Activated T-helper 17 cell treated with anti-CD3 and anti-CD28 coated beads, Interleukin-2, amount 50 U/mL, for 72 hours (primary cell): ENCODE measurements around the gene KATNAL2. TPM values are rescaled to one million over a fixed set of nuclear protein-coding genes. Genes with fewer than 3 reads are reported as not detected.

ENCODE experiments used
- ATAC-seq: fragments of 150-1000 bp; cut with Tn5 transposase; replicated peaks from 2 replicates; pipeline ENCODE4 v1.10.0; 2021; ENCODE audit warnings: mild to moderate bottlenecking, moderate library complexity
- H3K27ac Mint-ChIP-seq: one replicate; pipeline ENCODE4 v1.8.0; 2022; ENCODE audit warnings: mixed read lengths
- H3K27me3 Mint-ChIP-seq: one replicate; pipeline ENCODE4 v1.8.0; 2022; ENCODE audit warnings: mixed read lengths
- H3K36me3 Mint-ChIP-seq: one replicate; pipeline ENCODE4 v1.8.0; 2022; ENCODE audit warnings: low read depth, mild to moderate bottlenecking, mixed read lengths
- H3K4me1 Mint-ChIP-seq: one replicate; pipeline ENCODE4 v1.8.0; 2022; ENCODE audit warnings: mixed read lengths
- H3K4me3 Mint-ChIP-seq: one replicate; pipeline ENCODE4 v1.8.0; 2022; ENCODE audit warnings: mild to moderate bottlenecking, mixed read lengths
- H3K9me3 Mint-ChIP-seq: one replicate; pipeline ENCODE4 v1.8.0; 2022; ENCODE audit warnings: mixed read lengths
- total RNA-seq, 2 donors: library from RNA; stranded (reverse); gene quantifications; one replicate each; pipeline ENCODE4 v1.2.3, GENCODE V29; 2022

Gene KATNAL2
- total RNA-seq, 2 donors from 2014 or later, result 0.39 to 0.53 TPM

DNA sequence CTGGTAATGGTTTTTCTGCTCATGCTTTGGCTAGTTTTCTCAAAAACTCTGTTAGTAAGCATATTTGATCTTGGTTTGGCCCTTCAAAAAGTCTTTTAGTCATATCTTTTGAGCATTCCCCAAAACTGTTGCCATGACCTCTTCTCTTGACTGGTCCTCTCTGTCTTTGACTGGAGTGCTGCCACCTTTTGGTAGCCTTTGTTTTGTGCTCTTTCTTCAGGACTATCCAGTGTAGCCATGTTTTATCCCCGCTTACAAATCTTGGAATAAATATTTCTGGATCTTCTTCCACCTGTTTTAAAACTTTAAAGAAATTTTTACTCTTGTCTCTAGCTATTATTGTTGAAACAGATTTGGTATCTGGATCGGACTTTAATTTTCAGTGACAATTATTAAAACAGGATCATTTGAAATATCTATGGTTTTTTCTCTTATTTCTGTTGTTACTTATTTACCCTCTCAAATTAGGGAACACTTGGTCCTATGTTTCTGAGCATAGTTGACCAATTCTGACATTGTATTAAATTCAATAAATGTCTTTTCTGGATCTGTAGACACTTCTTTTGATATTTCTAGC is 119.0 kb downstream of the KATNAL2 start:
- Mint-ChIP-seq H3K9me3 (no peaks in the 10 kb centered on the region), H3K4me3 (no peak overlapping the region), H3K27me3 (peaks cover 14% of the 10 kb centered on the region), H3K36me3 (no peaks in the 10 kb centered on the region), H3K4me1 (no peaks in the 10 kb centered on the region), H3K27ac (no peak overlapping the region)
- ATAC-seq, result no peak

DNA sequence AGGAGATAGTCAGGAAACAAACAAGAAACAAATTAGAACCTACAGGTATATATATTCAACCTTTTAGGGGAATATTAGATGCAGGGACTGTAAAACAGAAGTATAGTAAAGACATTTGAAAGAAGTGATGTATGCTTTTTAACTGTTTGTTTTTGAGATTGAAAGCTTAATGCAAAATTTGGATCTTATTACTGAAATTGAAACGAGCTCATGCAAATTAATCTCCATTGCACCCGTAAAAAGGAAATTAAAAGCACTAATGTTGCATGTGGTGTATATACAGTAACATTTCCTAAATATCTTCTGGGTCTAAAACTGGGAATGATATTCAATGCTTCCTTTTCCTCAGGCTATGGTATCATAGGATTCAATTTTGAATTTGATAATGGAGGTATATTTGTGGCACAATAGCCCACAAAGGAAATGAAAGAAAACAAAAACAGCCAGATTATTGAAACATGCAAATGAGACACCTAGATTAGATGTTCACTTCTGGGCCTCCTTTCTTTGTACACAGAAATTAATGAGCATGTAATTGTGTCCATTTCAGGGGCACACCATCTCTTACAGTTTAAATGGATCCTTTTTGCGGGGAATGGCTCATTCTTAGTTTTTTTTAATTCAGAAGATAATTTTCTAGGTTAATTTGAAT is 119.7 kb downstream of the KATNAL2 start:
- H3K27me3 Mint-ChIP-seq, result peaks cover 18% of the 10 kb centered on the region
- H3K4me3 Mint-ChIP-seq, result no peak overlapping the region
- no peaks in the 10 kb centered on the region for H3K9me3 Mint-ChIP-seq
- no peaks in the 10 kb centered on the region for H3K36me3 Mint-ChIP-seq
- H3K27ac Mint-ChIP-seq, result no peak overlapping the region
- no peak for ATAC-seq
- H3K4me1 Mint-ChIP-seq, result no peaks in the 10 kb centered on the region

DNA sequence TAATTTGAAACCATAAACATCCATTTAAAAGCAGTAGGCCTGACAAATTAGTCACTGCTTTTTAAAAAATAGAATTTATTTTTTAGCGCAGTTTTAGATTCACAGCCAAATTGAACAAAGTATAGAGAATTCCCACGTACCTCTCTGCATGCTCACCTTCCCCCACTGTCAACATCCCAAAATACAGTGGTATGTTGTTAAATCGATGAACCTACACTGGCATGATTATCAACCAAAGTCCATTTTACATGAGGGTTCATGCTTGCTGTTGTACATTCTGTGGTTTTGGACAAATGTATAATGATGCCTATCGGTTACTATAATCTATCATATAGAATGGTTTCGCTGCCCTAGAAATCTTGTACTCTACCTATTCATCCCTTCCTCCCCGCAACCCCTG is 123.6 kb downstream of the KATNAL2 start:
- no peak for ATAC-seq
- Mint-ChIP-seq H3K27ac (no peak overlapping the region), H3K9me3 (no peaks in the 10 kb centered on the region), H3K4me1 (no peaks in the 10 kb centered on the region), H3K4me3 (no peak overlapping the region), H3K27me3 (peaks cover 18% of the 10 kb centered on the region), H3K36me3 (no peaks in the 10 kb centered on the region)

DNA sequence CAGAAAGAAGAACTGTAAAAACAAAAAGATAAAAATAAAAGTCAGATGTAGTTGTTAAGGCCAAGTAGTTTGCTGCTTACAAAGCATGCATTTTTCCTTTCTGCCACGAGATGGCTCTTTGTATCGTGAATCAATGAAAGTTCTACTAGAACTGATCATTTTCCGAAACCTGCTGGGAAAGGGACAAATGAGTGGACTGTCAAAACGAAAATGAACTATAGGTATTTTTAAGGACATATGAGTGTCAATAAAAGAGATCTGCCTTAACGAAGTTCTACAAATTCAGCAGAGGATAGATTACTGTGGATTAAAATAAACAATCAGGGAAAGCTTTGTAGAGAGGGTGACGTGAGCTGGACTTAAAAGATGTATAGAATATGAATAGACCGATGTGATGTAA is 133.1 kb downstream of the KATNAL2 start:
- no peaks in the 10 kb centered on the region for H3K36me3 Mint-ChIP-seq
- H3K27me3 Mint-ChIP-seq, result peaks cover 5% of the 10 kb centered on the region
- peaks cover 4% of the 10 kb centered on the region for H3K4me1 Mint-ChIP-seq
- H3K9me3 Mint-ChIP-seq, result no peaks in the 10 kb centered on the region
- no peak for ATAC-seq
- H3K4me3 Mint-ChIP-seq, result no peak overlapping the region
- no peak overlapping the region for H3K27ac Mint-ChIP-seq

DNA sequence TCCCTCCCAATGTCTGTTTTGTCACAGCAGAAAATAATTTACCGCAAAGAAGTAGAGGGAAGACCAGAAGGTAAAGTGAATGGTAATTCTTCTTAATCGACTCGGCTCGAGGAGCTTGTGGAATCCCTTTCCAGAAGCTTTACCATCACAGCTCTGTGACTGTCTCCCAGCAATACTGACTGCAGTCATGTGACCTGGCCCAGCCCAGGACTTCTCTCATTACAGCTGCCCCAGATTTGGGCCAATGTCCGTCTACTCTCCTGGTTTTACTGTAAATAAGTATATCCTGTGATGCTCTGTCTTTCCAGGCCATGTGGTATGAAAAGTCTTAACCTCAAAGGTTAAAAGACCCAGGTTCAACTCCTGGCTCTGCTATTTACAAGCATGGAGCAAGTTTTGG is 137.0 kb downstream of the KATNAL2 start:
- ATAC-seq, result no peak
- H3K27ac Mint-ChIP-seq, result no peak overlapping the region
- peaks cover 4% of the 10 kb centered on the region for H3K4me1 Mint-ChIP-seq
- H3K9me3 Mint-ChIP-seq, result no peaks in the 10 kb centered on the region
- no peak overlapping the region for H3K4me3 Mint-ChIP-seq
- H3K36me3 Mint-ChIP-seq, result no peaks in the 10 kb centered on the region
- H3K27me3 Mint-ChIP-seq, result peaks cover 5% of the 10 kb centered on the region

DNA sequence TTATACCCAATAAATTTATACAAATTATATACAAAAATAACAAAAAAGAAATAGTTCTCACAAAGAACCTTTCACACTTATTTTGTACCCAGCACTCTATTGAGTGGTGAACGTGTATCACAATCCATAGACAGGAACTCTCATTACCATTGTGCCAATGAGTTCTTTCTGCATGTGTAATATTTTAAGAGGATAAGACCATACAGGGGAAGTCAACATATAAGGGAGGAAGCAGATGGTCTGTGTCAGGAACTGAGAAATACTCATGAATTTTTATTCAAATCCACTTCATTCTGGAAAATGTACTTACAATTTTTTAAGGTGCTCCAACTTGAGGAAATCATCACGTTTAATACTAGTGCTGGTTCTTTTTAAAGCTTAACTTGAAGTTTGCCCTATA is 145.1 kb downstream of the KATNAL2 start:
- Mint-ChIP-seq H3K27me3 (no peaks in the 10 kb centered on the region), H3K4me1 (no peaks in the 10 kb centered on the region), H3K27ac (no peak overlapping the region), H3K9me3 (no peaks in the 10 kb centered on the region), H3K4me3 (no peak overlapping the region), H3K36me3 (no peaks in the 10 kb centered on the region)
- no peak for ATAC-seq

DNA sequence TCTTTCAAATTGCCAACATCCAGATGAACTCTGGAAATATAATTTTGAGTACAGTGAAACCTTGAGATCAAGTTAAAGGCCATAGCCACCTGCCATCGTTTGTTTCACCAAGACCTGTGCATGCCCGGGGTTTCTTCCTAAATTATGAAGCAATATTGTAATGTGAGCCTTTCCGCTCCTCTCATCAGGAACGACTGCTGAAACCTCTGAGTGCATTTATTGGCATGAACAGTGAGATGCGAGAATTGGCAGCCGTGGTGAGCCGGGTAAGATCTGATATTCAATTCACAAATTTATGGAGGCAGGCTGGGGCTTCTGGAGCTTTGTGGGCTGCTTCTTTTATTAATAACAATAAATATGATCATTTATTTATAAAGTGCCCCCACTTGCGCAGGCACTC is 145.7 kb downstream of the KATNAL2 start:
- Mint-ChIP-seq H3K9me3 (no peaks in the 10 kb centered on the region), H3K4me1 (no peaks in the 10 kb centered on the region), H3K27ac (no peak overlapping the region), H3K27me3 (no peaks in the 10 kb centered on the region), H3K36me3 (no peaks in the 10 kb centered on the region), H3K4me3 (no peak overlapping the region)
- ATAC-seq, result no peak

DNA sequence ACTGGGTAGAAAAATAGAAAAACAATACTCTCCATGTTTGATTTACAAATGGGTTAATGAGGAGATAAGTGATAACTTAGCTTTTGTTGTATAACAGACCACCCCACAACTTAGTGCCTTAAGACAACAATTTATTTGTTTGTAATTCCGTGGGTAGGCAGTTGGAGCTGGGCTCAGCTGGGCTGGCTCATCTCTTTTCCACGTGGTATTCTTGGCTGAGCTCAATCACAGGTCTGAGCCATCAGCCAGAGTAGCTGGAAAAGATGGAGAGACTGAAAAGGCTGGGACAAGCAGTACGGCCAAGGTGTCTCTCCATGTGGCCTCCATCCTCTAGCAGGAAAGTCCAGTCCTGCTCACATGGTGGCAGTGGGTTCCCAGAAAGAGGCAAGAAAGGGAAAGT is 150.2 kb downstream of the KATNAL2 start:
- Mint-ChIP-seq H3K9me3 (no peaks in the 10 kb centered on the region), H3K4me1 (no peaks in the 10 kb centered on the region), H3K4me3 (no peak overlapping the region), H3K27me3 (peaks cover 5% of the 10 kb centered on the region), H3K36me3 (no peaks in the 10 kb centered on the region), H3K27ac (no peak overlapping the region)
- no peak for ATAC-seq

DNA sequence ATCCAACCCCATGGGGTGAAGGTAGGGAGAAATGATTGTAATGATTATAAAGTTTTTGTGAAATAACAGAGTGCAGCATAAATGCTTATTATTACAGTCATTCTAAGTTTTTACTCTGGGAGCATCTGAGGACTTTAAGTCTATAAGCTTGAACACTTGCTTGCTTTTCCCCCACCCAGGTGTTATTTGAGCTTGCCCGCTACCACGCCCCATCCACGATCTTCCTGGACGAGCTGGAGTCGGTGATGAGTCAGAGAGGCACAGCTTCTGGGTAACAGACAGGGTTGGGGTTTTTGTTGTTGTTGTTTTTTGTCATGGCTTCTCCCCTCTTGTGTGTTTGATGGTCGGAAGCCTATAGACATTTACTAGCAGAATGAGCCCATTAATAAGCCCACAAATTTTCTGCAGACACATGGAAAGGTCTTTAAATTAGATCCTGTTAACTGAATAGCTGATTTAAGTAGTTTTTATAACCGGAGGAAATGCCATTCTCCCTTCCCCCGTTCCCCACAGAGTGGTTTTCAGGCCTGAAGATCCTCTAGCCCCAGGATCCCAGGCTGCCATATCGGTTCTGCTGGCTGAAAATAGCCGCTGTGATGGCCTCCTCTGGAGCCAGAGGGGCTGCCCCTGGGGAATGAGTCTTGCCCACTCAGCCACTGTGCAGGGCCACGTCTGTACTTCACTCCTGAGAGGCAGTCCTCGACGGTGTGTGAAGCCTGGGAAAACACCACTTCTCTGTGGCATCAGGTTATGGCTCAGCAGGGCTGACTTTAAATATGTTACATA is 157.9 kb downstream of the KATNAL2 start:
- H3K9me3 Mint-ChIP-seq, result no peaks in the 10 kb centered on the region
- H3K4me1 Mint-ChIP-seq, result no peaks in the 10 kb centered on the region
- no peaks in the 10 kb centered on the region for H3K36me3 Mint-ChIP-seq
- H3K27me3 Mint-ChIP-seq, result peaks cover 15% of the 10 kb centered on the region
- no peak overlapping the region for H3K4me3 Mint-ChIP-seq
- no peak overlapping the region for H3K27ac Mint-ChIP-seq
- no peak for ATAC-seq

DNA sequence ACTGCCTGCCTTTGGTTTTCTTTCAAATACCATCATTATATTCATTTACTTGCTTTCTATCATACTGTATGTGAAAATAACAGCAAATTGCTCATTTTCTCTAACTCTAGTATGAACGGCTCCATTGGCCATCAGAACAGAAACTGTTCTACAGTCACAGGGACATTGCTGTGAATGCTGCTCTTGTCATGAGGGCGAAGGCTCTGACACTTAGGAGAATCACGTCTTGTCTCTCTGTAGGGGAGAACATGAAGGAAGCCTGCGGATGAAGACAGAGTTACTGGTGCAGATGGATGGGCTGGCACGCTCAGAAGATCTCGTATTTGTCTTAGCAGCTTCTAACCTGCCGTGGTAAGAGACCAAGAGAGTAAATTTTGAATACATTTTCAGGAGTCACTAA is 159.7 kb downstream of the KATNAL2 start:
- H3K27ac Mint-ChIP-seq, result no peak overlapping the region
- ATAC-seq, result no peak

DNA sequence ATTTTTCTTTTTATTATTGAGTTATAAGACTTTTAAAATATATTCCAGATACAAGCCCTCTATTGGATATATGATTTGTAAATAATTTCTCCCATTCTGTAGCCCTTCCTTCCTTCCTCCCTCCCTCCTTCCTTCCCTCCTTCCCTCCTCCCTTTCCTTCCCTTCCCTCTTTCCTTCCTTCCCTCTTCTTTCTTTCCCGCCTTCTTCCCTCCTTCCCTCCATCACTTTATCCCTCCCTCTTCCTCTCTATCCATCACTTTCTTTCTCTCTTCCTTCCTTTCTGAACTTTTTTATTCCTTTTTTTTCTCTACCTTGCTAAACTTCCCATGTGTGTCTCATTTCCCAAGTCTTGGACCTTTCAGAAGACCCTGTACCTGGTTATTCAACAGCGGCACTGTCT is 163.5 kb downstream of the KATNAL2 start:
- Mint-ChIP-seq H3K4me1 (no peaks in the 10 kb centered on the region), H3K9me3 (no peaks in the 10 kb centered on the region), H3K4me3 (no peak overlapping the region), H3K27me3 (no peaks in the 10 kb centered on the region), H3K27ac (no peak overlapping the region), H3K36me3 (no peaks in the 10 kb centered on the region)
- ATAC-seq, result no peak

More for the DNA sequence above, 159.7 kb downstream of the KATNAL2 start:
- Mint-ChIP-seq H3K27me3 (peaks cover 12% of the 10 kb centered on the region), H3K36me3 (no peaks in the 10 kb centered on the region), H3K4me3 (no peak overlapping the region), H3K4me1 (no peaks in the 10 kb centered on the region), H3K9me3 (no peaks in the 10 kb centered on the region)

DNA sequence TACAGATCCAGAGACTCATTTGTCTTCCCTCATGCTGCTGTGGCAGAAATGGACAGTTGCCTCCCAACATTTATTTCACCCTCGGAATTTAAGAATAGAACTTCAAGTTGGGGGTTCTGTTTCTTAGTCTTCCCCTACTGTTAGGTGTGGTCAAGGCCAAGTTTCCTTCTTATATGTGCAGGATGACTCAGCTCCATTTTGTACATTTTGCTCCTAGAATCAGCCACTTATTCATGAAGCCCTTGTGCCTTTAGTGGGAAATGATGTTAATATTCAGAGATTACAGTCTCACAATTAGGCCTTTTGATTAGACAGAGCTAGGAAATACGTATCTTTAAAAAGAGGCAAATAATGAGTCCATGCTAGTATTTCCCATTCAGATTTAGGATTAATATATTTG is 164.2 kb downstream of the KATNAL2 start:
- H3K9me3 Mint-ChIP-seq, result no peaks in the 10 kb centered on the region
- no peak for ATAC-seq
- no peak overlapping the region for H3K27ac Mint-ChIP-seq
- H3K27me3 Mint-ChIP-seq, result no peaks in the 10 kb centered on the region
- no peak overlapping the region for H3K4me3 Mint-ChIP-seq
- no peaks in the 10 kb centered on the region for H3K4me1 Mint-ChIP-seq
- H3K36me3 Mint-ChIP-seq, result no peaks in the 10 kb centered on the region

DNA sequence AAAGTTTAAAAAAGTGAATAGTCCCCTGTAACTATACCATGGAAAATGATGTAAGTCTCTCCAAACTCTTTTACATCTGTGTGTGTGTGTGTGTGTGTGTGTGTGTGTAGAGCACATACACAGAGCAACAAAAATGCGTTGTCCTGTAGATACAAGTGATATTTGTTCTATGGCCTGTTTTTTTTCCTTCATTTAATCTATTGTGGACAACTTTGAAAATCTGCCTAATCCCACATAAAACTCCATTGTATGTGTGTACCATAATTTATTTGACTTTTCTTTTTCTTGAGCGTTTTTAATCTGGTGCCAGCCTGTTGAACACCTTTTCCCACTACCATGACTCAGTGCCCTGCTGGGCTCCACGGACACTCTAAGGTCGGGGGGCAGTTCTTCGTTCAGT is 170.3 kb downstream of the KATNAL2 start:
- no peaks in the 10 kb centered on the region for H3K9me3 Mint-ChIP-seq

DNA sequence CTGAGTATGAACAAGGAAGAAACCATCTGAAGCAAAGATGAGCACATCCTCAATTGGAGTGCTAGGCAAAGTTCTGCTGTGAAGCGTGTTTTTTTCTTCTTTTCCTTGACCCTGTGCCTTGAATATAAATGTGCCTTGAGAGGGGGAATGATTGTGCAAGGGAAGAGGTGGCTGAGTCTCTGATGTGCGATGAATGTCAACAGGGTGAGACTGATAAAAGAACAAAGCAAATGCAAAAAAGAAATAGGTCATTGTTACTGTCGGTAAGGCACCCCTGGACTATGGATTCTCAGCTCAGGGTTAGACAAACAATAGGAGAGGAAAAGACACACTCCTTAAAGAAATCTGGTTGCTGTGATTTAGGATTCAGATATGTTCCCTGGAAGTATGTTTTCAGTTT is 178.4 kb downstream of the KATNAL2 start:
- no peak for ATAC-seq
- Mint-ChIP-seq H3K27ac (no peak overlapping the region), H3K4me1 (no peaks in the 10 kb centered on the region), H3K36me3 (peaks cover 21% of the 10 kb centered on the region), H3K9me3 (no peaks in the 10 kb centered on the region), H3K4me3 (no peak overlapping the region), H3K27me3 (no peaks in the 10 kb centered on the region)

More for the DNA sequence above, 170.3 kb downstream of the KATNAL2 start:
- Mint-ChIP-seq H3K27me3 (no peaks in the 10 kb centered on the region), H3K4me3 (no peak overlapping the region), H3K27ac (no peak overlapping the region), H3K4me1 (no peaks in the 10 kb centered on the region), H3K36me3 (peaks cover 9% of the 10 kb centered on the region)
- ATAC-seq, result no peak

DNA sequence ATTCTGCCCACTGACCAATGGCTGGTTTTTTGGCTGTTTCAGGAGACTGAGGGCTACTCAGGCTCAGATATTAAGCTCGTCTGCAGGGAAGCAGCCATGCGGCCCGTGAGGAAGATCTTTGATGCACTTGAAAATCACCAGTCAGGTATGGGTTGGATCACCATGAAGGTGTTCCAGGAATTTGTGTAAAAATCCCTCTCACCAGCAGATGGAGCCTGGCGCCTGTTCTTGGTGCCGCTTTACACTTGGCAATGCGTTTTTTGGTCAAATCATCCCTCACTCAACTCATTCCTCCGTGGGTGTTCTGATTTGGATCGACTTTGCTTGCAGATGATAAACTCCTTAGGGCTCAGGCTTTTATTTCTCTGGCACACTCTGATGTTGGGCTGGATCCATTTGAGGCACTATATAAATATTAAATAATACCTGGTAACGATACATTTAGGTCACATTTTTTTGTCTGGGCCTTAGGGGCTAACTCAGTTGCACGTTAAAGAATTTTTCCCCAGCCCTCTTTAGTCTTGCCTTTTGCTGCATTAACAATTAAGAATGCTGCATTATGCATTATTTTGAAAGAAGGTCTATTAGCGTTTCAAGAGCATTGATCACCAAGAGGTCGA is 182.9 kb downstream of the KATNAL2 start:
- Mint-ChIP-seq H3K27ac (no peak overlapping the region), H3K9me3 (no peaks in the 10 kb centered on the region), H3K4me3 (no peak overlapping the region), H3K27me3 (no peaks in the 10 kb centered on the region), H3K4me1 (no peaks in the 10 kb centered on the region), H3K36me3 (peaks cover 30% of the 10 kb centered on the region)
- peak; percentile 55 for ATAC-seq
